Measurements from ENCODE around the gene CMYA5.

DNA sequence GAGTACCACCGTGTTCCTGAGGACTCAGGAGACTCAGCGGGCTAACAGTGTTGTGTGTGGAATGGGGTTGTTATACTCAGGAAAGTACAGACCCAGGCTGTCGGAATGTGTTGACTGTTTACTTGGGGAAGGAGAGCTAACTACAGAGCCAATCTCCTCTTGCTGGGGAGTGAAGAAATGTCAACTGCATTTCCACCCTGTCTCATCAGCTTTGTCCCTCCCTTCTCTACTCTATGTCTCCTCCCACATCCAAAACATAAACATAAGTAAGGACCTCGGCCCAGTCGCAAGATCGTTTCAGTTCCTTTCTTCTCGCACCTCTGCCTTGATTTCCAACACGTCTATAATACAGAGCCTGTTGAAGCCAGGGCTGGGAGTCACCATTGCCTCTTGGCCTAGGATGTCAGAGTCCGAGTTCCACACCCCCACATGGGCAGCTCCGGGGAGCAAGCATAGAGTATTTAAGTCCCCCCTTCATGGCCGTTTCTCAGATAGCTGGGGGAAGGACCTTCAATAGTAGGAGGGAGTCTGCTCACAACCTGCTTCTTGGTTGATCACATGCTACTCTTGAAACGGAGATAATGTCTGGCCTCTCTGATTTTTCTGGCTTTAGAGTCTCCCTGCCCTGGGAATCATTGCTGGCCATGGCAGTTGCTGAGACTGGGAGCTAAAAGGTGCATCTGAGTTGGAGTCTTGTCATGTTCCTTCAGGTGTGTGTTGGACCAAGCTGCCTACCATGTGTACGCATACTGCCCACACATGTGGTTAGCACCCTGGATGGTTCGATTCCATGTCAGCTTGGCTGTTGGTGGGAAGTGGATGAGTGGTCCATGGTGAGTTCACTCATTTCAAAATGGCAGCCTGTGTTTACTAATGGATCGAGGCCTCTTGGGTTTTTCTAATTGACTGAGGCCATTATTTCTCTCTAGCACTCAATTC, 154.1 kb downstream of the CMYA5 start:
- TF ChIP-seq, protein P1, sequence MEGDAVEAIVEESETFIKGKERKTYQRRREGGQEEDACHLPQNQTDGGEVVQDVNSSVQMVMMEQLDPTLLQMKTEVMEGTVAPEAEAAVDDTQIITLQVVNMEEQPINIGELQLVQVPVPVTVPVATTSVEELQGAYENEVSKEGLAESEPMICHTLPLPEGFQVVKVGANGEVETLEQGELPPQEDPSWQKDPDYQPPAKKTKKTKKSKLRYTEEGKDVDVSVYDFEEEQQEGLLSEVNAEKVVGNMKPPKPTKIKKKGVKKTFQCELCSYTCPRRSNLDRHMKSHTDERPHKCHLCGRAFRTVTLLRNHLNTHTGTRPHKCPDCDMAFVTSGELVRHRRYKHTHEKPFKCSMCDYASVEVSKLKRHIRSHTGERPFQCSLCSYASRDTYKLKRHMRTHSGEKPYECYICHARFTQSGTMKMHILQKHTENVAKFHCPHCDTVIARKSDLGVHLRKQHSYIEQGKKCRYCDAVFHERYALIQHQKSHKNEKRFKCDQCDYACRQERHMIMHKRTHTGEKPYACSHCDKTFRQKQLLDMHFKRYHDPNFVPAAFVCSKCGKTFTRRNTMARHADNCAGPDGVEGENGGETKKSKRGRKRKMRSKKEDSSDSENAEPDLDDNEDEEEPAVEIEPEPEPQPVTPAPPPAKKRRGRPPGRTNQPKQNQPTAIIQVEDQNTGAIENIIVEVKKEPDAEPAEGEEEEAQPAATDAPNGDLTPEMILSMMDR (IDR thresholded peaks at IDR 0.05) = no peak
- TF ChIP-seq POLR2AphosphoS5 (IDR thresholded peaks at IDR 0.05) = no peak
- no peak for TF ChIP-seq POLR2A (IDR thresholded peaks at IDR 0.05)
